Measurements from ENCODE around the gene ASGR1. TPM values are rescaled to one million over a fixed set of nuclear protein-coding genes. Genes with fewer than 3 reads are reported as not detected.

The ASGR1 gene
- total RNA-seq, 2 experiments from 2014 or later: 1.1 to 1.2 TPM

GRCh38 chr17:7224661-7225111 is 45.5 kb upstream of the ASGR1 start:
- no peaks in the 10 kb centered on the region for H4K20me1 ChIP-seq (ENCODE audit: insufficient read depth, low read length)
- H2AFZ ChIP-seq (ENCODE audit: low read length): no peak overlapping the region
- TF ChIP-seq CTCF (conservative IDR thresholded peaks at IDR 0.05; ENCODE audit: low read length): no peak
- TF ChIP-seq EZH2phosphoT487 (IDR thresholded peaks at IDR 0.05; ENCODE audit: borderline replicate concordance, low read depth, low read length): no peak
- H3K79me2 ChIP-seq (ENCODE audit: insufficient read depth, low read depth, low read length): no peaks in the 10 kb centered on the region; the same call in 1 of the 2 replicates
- peaks cover 89% of the 10 kb centered on the region for H3K36me3 ChIP-seq (ENCODE audit: insufficient read depth, low read length)
- H3K9me3 ChIP-seq (ENCODE audit: low read length): no peaks in the 10 kb centered on the region
- H3K4me1 ChIP-seq (ENCODE audit: insufficient read depth, low read length, poor library complexity, severe bottlenecking): peaks cover 11% of the 10 kb centered on the region
- no peak overlapping the region for H3K4me3 ChIP-seq (ENCODE audit: low read depth, low read length, poor library complexity, severe bottlenecking)
- ChIA-PET CTCF (ENCODE audit: unreplicated experiment) (interaction anchor here (0.6 kb wide), 1 partner anchor 1043 kb away, joined by 3 read pairs; no protein-coding TSS in a partner anchor), POLR2A (no interaction called here)
- no peak for DNase-seq (ENCODE audit: low spot score)
- intact Hi-C loops (cut with micrococcal nuclease; ENCODE audit: unreplicated experiment): no loop called here
- H3K4me2 ChIP-seq (ENCODE audit: low read length): no peak overlapping the region
- BruUV-seq (replicated peaks): TSS peak; percentile 80
- H3K9me2 ChIP-seq (ENCODE audit: insufficient read depth, low read length): no peaks in the 10 kb centered on the region
- H3K27ac ChIP-seq (ENCODE audit: low read depth, low read length, poor library complexity, severe bottlenecking): no peak overlapping the region

DNA sequence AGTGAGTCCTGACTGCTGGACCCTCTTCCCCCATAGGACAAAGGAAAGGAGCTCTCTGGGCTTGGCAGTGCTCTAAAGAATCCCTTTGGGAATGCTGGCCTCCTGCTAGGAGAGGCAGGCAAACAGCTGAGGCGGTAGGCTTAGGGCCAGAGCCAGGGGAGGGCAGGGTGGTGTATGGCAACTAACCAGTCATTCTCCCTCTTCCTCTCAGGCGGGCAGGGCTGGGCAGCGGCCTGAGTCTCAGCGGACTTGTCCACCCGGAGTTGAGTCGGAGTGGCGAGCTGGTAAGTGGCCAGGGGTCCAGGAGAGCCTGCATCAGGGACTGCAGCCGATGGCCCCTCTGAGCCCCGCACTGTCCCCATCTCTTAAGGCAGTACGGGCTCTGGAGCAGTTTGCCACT is 44.9 kb upstream of the ASGR1 start:
- H3K36me3 ChIP-seq (ENCODE audit: insufficient read depth, low read length): peaks cover 83% of the 10 kb centered on the region
- no TSS peak for BruUV-seq (replicated peaks)

More for the DNA sequence above, 44.9 kb upstream of the ASGR1 start:
- Histone ChIP-seq H3K27ac (ENCODE audit: low read depth, low read length, poor library complexity, severe bottlenecking) (no peak overlapping the region), H3K4me2 (ENCODE audit: low read length) (no peak overlapping the region), H2AFZ (ENCODE audit: low read length) (no peak overlapping the region), H3K9me3 (ENCODE audit: low read length) (no peaks in the 10 kb centered on the region), H3K4me3 (ENCODE audit: low read depth, low read length, poor library complexity, severe bottlenecking) (no peak overlapping the region), H3K4me1 (ENCODE audit: insufficient read depth, low read length, poor library complexity, severe bottlenecking) (peaks cover 16% of the 10 kb centered on the region), H3K79me2 (ENCODE audit: insufficient read depth, low read depth, low read length) (no peaks in the 10 kb centered on the region; the same call in 1 of the 2 replicates), H4K20me1 (ENCODE audit: insufficient read depth, low read length) (no peaks in the 10 kb centered on the region), H3K9me2 (ENCODE audit: insufficient read depth, low read length) (no peaks in the 10 kb centered on the region)
- DNase-seq (ENCODE audit: low spot score): no peak
- intact Hi-C loops (cut with micrococcal nuclease; ENCODE audit: unreplicated experiment): no loop called here
- TF ChIP-seq EZH2phosphoT487 (IDR thresholded peaks at IDR 0.05; ENCODE audit: borderline replicate concordance, low read depth, low read length) (no peak), CTCF (conservative IDR thresholded peaks at IDR 0.05; ENCODE audit: low read length) (no peak)
- ChIA-PET CTCF (ENCODE audit: unreplicated experiment) (no interaction called here), POLR2A (no interaction called here)

Data from OCI-LY7 (cell line).